ENCODE data around the gene FST. TPM values are rescaled to one million over a fixed set of nuclear protein-coding genes. Genes with fewer than 3 reads are reported as not detected.

Gene FST
- polyA plus RNA-seq, 1 of the 3 experiments (the other 2 are of a cell fraction) = 157 TPM

- ChIA-PET POLR2A (no interaction called here), CTCF (no interaction called here)
- no peak for DNase-seq
- H3K4me2 ChIP-seq = no peak overlapping the region
- WGBS (ENCODE audit: low lambda C conversion rate) = 81% methylated on average over 1 of the region's 1 CpG
- no peaks in the 10 kb centered on the region for H3K9me2 ChIP-seq
- no peaks in the 10 kb centered on the region for H3K27me3 ChIP-seq (ENCODE audit: insufficient read depth)
- H4K20me1 ChIP-seq (ENCODE audit: insufficient read depth) = no peaks in the 10 kb centered on the region
- H3K4me1 ChIP-seq (ENCODE audit: control insufficient read depth in 1 of 2, insufficient read depth in 2 of 2, low read depth in 1 of 2, low read length in 1 of 2) = peaks cover 0 to 21% of the 10 kb centered on the region in 2 experiments; a peak in 2 of 4 replicates
- no peaks in the 10 kb centered on the region for H3K79me2 ChIP-seq (ENCODE audit: insufficient read depth)
- H3F3A ChIP-seq (replicated peaks; ENCODE audit: insufficient read depth) = peaks cover 17% of the 10 kb centered on the region
- H3K27ac ChIP-seq (ENCODE audit: low read depth in 2 of 2, low read length in 1 of 2) = no peak overlapping the region
- H3K9ac ChIP-seq = no peak overlapping the region
- H3K4me3 ChIP-seq (ENCODE audit: low read depth in 2 of 2, low read length in 1 of 2) = no peak overlapping the region
- H3K36me3 ChIP-seq (replicated peaks in 1 of 2; ENCODE audit: control insufficient read depth in 1 of 2, insufficient read depth in 2 of 2, low read length in 1 of 2) = no peaks in the 10 kb centered on the region
- no peak for TF ChIP-seq CHD2 (IDR thresholded peaks at IDR 0.05; ENCODE audit: low read length, partially characterized antibody)
- TF ChIP-seq TCF12 (IDR thresholded peaks at IDR 0.05) = no peak
- no peak for TF ChIP-seq FOXM1 (IDR thresholded peaks at IDR 0.05; ENCODE audit: low read depth)
- TF ChIP-seq REST (IDR thresholded peaks at IDR 0.05; ENCODE audit: low read depth, low read length) = no peak
- TF ChIP-seq USF2 (IDR thresholded peaks at IDR 0.05; ENCODE audit: borderline replicate concordance, low read depth, low read length) = no peak
- no peak overlapping the region for H2AFZ ChIP-seq (ENCODE audit: low read depth)
- H3K9me3 ChIP-seq = no peaks in the 10 kb centered on the region
Measured at GRCh38 chr5:53433026-53433425, 47.4 kb upstream of the FST start.

DNA sequence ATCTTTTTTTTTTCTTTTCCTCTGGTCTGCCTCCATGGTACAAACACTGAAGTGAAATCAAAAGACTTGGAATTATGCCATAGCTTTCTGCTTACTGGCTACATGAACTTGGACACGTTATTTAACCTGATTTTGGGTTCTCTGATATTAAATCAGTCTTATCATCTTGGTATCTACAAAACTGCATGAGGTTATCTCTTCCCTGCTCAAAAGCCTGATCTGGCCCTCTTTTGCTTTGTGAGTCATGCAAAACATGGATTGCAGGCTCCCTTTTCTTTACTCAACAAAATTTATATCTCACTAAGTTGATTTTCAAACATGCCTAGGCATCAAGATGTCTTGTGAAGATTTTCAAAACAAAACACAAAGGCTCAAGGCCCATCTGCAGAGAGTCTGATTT lies 45.9 kb upstream of the FST start:
- Histone ChIP-seq H3K9me2 (no peaks in the 10 kb centered on the region), H3K9me3 (no peaks in the 10 kb centered on the region), H3K27ac (ENCODE audit: low read depth in 2 of 2, low read length in 1 of 2) (no peak overlapping the region), H4K20me1 (ENCODE audit: insufficient read depth) (no peaks in the 10 kb centered on the region), H2AFZ (ENCODE audit: low read depth) (no peak overlapping the region), H3K79me2 (ENCODE audit: insufficient read depth) (no peaks in the 10 kb centered on the region), H3K4me2 (no peak overlapping the region), H3K4me3 (ENCODE audit: low read depth in 2 of 2, low read length in 1 of 2) (no peak overlapping the region), H3K36me3 (replicated peaks in 1 of 2; ENCODE audit: control insufficient read depth in 1 of 2, insufficient read depth in 2 of 2, low read length in 1 of 2) (no peaks in the 10 kb centered on the region), H3K4me1 (ENCODE audit: control insufficient read depth in 1 of 2, insufficient read depth in 2 of 2, low read depth in 1 of 2, low read length in 1 of 2) (peaks cover 0 to 10% of the 10 kb centered on the region in 2 experiments; a peak in 2 of 4 replicates), H3F3A (replicated peaks; ENCODE audit: insufficient read depth) (peaks cover 32% of the 10 kb centered on the region), H3K27me3 (ENCODE audit: insufficient read depth) (no peaks in the 10 kb centered on the region), H3K9ac (no peak overlapping the region)
- no peak for TF ChIP-seq IRF3 (IDR thresholded peaks at IDR 0.05; ENCODE audit: low read depth, low read length)
- peak; percentile 12; the same call in 1 of the 2 replicates for TF ChIP-seq FOSL2 (IDR thresholded peaks at IDR 0.05; ENCODE audit: borderline replicate concordance, low read depth)
- TF ChIP-seq FOXM1 (IDR thresholded peaks at IDR 0.05; ENCODE audit: low read depth) = 0 out of 2 replicates have a peak, but pooled peaks have one; percentile 52
- no peak for TF ChIP-seq SIN3A (IDR thresholded peaks at IDR 0.05; ENCODE audit: borderline replicate concordance, low read depth, low read length)
- no peak for TF ChIP-seq USF1 (IDR thresholded peaks at IDR 0.05; ENCODE audit: borderline replicate concordance, low read depth)
- TF ChIP-seq PBX3 (IDR thresholded peaks at IDR 0.05) = 0 out of 2 replicates have a peak, but pooled peaks have one; percentile 22
- TF ChIP-seq TCF12 (IDR thresholded peaks at IDR 0.05) = peak; percentile 11; the same call in 1 of the 2 replicates
- no peak for TF ChIP-seq EZH2phosphoT487 (IDR thresholded peaks at IDR 0.05; ENCODE audit: borderline replicate concordance, low read depth)
- TF ChIP-seq YY1 (IDR thresholded peaks at IDR 0.05; ENCODE audit: low read depth) = no peak
- peak; percentile 45; the same call in 1 of the 2 replicates for TF ChIP-seq JUND (IDR thresholded peaks at IDR 0.05)
- no peak for TF ChIP-seq TEAD4 (IDR thresholded peaks at IDR 0.05; ENCODE audit: borderline replicate concordance, insufficient read depth)
- CTCF ChIA-PET = no interaction called here
- POLR2A ChIA-PET = no interaction called here
- 15% methylated on average over 1 of the region's 1 CpG for WGBS (ENCODE audit: low lambda C conversion rate)
- no peak for DNase-seq
